NCI-H2196 (cell line): ENCODE results near the gene CTSD.

Experiments
- DNase-seq: peaks from one replicate; lab custom pipeline; 2025; ENCODE audit not compliant: unreplicated experiment; lab: John Stamatoyannopoulos, UW

The CTSD gene

GRCh38 chr11:1731451-1732059 lies 32.2 kb downstream of the CTSD start:
- no peak for DNase-seq

GRCh38 chr11:1730059-1730629 lies 33.6 kb downstream of the CTSD start:
- DNase-seq, result no peak

DNA sequence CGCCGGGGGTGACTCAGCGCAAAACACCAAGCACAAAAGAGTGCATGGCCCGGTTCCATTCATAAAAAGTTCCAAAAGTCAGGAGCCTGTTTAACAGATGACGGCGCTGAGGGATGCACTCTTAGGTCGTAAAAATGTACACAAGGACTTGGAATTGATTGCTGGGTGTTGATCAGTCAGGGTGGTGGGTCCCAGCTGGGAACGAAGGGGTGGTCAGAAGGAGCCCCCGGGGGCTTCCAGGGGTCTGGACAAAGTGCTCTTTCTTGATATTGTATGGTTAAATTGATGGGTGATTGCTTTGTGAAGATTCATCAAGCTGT lies 34.1 kb downstream of the CTSD start:
- DNase-seq, result no peak

DNA sequence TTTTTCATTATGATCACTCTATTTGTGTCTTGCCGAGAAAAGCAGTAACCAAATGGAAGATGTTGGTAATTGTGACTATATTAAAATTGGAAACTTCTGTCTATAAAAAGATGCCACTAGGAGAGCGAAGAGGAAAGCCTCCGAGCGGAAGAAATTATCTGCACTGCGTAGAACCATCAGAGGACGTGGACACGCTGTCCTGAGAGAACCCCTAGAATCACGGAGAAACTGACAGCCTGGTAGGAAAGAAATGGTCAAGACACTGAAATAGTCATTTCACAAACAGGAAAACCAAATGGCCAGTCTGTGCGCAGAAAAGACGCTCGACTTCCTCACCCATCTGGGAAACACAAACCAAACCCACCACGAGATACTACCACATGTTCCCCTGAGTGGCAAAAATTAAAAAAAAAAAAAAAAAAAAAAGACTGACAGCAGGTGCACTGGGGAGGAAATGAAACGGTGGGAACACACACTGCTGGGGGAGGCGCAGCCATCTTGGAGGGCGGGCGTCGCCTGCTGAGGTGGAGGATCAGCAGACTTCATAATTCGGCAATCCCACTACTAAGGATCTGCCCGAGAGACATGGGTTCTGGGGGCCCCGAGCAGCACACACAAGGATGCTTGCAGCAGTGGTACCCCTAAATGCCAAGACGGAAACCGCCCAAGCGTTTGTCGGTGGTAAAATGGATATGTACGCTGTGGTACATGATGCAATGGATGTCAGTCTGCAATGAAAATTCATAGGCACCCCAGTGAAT lies 34.6 kb downstream of the CTSD start:
- DNase-seq, result no peak

GRCh38 chr11:1728301-1728700 lies 35.4 kb downstream of the CTSD start:
- no peak for DNase-seq

GRCh38 chr11:1727861-1728260 lies 35.9 kb downstream of the CTSD start:
- no peak for DNase-seq

GRCh38 chr11:1727096-1727690 lies 36.5 kb downstream of the CTSD start:
- no peak for DNase-seq

DNA sequence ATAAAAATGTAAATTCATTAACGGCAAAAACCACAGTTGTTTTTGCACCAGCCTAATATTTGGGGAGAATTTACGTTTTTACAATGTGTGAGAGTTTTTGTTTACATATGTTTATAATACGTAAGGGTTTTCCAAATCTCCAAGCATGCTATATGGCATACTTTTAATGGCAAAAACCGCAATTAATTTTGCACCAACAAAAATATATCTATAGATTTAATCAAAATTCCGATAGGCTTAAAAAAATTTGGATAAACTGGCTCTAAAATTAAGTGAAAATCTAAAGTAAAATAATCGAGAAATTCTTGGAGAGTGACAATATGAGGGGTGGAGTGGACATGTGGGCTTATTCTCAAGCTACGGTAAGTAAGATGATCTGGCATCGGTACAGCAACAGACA lies 43.9 kb downstream of the CTSD start:
- DNase-seq, result no peak

DNA sequence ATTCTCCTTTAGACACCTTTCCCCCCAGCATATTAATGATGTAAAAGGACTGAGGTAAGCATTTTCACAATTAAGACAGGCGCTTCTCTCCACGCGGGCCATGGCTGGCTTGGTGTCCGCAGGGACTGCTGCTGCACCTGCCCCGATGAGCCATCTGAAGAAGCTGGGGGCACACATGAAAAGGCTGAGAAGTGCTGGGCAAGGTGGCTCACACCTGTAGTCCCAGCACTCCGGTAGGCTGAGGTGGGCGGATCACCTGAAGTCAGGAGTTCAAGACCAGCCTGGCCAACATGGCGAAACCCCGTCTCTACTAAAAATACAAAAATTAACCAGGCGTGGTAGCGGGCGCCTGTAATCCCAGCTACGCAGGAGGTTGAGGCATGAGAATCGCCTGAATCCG lies 45.4 kb downstream of the CTSD start:
- DNase-seq, result no peak

DNA sequence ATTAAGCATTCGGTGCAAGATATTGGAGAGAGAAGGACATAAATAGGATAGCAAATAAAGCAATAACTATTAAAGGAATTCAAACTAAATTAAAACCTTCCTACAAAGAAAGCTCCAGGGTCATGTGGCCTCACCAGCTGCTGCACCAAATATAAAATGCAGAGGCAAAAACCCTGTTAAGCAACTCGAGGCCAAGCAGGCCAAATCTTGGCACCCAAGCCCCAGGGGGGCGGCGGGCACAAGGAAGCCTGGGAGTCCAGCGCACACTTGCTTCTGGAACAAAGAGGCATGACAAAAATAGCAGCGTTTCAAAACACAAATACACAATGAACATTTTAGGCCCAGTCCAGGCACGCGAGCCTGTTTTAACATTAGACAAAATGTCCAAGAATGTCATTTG lies 46.0 kb downstream of the CTSD start:
- no peak for DNase-seq

DNA sequence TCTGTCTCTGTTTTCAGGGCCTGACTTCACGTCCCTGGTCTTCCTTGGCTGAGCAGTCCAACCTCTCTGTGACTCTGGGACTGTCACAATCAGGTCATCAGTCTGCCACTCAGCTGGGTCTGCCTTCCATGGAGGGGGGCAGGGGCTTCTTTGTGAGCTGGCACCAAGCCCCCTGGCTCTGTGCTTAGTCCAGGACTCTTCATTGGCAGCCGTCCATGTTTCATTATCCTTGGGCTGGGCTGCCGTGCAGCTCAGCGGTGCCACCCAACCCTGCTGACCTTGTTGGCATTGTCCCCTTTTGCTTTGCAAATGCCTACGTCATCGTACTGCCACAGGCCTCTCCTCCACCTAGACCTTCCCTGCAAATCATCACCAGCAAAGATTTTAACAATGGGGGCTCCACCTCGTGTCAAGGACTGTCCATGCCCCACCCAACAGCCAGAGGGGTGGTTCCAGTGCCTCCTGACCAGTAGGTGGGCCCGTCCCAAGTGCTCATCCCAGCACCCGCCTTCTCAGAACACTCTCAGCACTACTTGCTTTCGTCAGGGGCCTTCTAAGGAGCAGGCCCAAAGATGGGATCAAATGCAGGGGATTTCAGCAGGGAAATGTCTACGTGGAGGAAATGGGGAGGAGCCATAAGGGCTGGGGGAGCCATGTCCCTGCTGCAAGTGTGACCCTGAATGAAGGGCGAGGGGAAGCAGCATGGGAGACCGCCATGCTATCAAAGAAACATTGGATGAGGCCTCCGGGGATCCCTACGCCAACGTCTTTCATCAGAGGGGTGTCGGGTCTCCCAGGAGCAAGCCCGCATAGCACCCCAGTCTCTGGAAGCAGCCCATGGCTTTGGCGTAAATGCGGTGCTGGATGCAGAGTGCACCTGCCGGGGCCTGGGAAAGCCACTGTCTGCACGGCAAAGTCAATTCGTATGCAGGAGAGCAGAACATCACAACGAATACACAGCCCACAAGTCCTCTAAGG lies 48.5 kb downstream of the CTSD start:
- DNase-seq, result no peak

DNA sequence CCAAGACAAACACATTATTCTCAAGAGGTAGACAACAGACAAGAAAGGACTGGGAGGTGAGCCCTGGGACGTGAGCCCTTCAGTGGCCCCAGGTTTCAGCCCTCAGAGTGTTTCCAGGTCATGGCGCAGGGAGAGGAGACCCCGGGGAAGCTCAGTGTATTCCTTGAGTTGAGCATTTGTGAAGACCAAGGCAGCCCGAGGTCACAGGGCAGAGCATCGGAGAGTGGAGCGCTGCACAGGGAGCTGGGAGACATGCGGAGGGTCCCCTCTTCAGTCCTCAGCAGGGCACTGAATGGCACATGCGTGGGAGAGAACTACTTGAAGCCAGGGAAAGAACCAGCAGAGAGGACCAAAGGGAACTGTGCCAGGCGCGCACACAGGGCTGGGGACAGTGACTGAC lies 55.0 kb downstream of the CTSD start:
- no peak for DNase-seq

DNA sequence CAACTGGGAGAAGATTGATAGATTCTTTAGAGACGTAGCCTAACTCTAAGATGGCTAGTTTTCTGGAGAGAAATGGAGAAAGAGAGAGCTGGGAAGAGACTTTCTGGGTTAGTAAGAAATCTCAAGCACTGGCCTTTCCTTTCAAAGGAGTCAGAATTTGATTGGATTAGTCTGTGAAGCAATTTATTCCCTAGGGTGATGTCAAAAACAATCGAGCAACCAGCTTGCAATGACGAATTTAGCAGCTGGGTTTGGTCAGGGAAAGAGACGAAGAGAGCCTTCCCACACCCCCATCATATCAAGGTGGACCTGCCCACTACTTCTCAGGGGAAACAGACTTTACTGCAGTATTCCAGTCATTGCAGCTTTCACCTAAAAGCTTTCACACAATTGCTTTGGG lies 56.0 kb downstream of the CTSD start:
- no peak for DNase-seq

DNA sequence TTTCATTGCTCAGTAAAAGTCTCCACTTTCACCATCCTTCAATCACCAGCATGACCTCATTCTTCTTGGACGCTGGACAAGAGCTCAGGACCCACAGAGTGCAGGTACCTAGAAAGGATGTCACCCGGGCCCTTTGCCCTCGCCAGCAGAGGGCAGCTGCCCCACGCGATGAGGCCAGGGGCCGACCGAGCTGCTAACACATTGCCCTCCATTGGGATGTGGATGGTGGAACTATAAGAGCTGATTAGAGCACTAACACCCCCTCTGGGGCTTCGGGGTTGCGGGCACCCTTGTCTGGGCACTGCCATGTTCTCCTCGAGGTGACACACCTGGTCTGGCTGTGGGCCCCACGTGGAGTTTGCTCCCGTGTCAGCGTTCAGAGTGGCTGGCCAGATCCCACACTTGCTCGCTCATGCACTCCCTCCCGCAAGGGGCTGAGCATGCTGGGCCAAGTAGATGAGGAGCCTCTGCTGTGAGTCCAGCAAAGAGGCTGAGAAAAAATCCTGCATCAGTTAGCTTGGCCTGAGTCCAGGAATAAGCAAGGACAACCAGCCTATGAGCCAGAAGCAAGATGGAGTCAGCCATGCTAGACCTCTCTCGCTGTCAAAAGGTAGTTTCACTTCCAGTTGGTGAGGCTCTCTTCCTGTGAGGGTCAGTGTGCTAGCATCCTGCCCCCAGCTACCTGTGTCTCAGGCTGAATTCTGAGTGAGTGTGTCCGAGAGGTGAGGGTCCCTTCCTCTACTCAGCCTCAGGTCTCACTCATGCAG lies 56.9 kb downstream of the CTSD start:
- DNase-seq, result peak; percentile 23

- DNase-seq, result no peak
These were observed 58.3 kb downstream of the CTSD start for GRCh38 chr11:1705126-1706052.

- DNase-seq, result no peak
These were observed 60.6 kb downstream of the CTSD start for GRCh38 chr11:1703146-1703545.
